GM19035 (cell line): ENCODE data around the gene ST6GALNAC2.

ENCODE experiments used
- ATAC-seq: cut with Tn5 transposase; IDR thresholded peaks from one replicate; pipeline ENCODE4 v1.9.1; 2021; ENCODE audit not compliant: unreplicated experiment

ST6GALNAC2 gene

GRCh38 chr17:76601065-76601464 is 15.4 kb upstream of the ST6GALNAC2 start:
- no peak for ATAC-seq

DNA sequence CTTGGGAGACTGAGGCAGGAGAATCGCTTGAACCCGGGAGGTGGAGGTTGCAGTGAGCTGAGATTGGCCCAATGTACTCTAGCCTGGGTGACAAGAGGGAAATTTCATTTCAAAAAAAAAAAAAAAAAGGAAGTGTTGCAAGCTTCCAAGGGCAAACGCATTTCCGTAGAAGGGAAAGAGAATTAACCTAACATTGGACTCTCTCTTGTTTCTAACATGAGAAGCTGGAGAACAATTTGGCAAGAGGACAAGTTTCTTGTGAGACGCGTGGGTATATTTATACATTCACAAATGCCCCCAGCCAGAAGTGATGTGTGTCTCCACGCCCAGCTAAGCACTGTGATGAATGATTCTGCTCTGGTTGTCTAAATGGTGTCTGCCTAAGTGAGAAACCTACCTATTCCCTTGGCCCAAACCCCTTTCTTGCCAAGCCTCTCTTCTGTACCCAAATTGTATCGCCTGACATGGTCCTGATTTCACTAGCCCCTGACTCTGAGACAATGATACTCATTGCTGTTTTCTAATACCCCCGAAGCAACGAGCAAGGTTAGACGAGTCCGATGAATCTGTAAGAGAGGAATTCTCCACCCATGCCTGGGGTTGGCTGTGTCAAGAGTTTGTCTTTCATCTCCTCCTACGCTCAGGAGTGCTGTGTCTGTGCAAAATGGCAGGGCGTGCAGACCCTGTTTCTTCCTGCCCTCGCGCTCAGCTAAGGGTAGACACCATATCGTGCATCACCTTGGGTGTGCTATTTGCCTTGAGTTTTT is 14.2 kb upstream of the ST6GALNAC2 start:
- no peak for ATAC-seq

DNA sequence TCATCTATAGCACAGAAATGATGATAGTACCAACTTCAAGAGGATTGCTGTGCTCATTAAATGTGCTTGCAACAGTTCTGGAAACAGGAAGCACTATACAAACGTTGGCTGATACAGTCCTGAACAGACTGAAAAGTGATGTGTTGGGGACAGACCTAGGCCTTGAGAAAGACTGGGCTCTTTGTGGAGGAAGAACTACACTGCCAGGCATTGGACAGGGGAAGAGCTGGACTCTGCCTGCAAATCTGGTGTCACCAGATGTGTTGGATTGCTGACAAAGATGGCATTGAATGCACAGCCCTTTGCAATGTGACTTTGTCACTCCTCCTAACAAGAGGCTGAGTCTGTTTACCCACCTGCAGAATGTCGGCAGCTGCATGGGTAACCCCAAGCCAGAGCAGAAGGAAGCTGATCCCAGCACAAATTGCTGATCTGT is 12.4 kb upstream of the ST6GALNAC2 start:
- ATAC-seq: no peak

- ATAC-seq: no peak
These were observed 11.7 kb upstream of the ST6GALNAC2 start for GRCh38 chr17:76597156-76598003.

DNA sequence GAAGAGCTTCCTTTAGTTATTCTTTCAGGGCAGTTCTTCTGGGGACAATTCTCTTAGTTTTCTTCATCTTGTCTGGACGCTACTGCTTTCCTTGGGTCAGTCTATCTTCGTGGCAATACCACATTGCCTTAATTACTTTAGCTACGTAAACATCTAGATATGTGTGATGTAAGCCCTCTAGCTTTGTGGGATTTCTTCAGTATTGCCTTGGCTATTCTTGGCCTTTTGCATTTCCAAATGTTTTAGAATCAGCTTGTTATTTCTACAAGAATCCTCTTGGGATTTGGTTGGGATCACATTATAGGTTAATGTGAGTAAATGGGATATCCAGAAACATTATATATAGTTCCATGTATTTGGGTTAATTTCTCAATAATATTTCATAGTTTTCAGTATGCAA is 9.0 kb upstream of the ST6GALNAC2 start:
- ATAC-seq: no peak

- ATAC-seq: no peak
These were observed 8.3 kb upstream of the ST6GALNAC2 start for GRCh38 chr17:76593959-76594358.

DNA sequence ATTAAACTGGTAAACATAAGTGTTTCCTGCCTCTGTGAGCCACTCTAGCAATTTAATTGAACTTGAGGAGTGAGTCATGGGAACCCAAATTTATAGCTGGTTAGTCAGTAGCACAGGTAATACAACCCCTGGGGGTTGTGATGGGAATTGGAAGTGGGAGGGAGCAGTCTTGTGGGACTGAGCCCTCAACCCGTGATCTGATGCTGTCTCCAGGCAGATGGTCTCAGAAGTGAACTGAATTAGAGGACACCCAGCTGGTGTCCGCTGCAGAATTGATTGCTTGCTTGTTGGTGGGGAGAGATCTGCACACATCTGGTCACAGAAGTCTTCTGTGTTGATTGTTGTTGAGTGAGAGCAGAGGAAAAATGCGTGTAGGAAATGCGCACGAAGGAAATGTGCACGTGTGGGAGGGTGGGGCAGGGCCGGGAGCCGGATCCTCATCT is 7.7 kb upstream of the ST6GALNAC2 start:
- no peak for ATAC-seq

- ATAC-seq: no peak
These were observed 2.5 kb upstream of the ST6GALNAC2 start for GRCh38 chr17:76588182-76588581.

GRCh38 chr17:76586741-76587487 is 1.3 kb upstream of the ST6GALNAC2 start:
- ATAC-seq: no peak

GRCh38 chr17:76585033-76585648 is 519 bp downstream of the ST6GALNAC2 start:
- no peak for ATAC-seq

- ATAC-seq: no peak
These were observed 1.1 kb downstream of the ST6GALNAC2 start for GRCh38 chr17:76584427-76585032.

DNA sequence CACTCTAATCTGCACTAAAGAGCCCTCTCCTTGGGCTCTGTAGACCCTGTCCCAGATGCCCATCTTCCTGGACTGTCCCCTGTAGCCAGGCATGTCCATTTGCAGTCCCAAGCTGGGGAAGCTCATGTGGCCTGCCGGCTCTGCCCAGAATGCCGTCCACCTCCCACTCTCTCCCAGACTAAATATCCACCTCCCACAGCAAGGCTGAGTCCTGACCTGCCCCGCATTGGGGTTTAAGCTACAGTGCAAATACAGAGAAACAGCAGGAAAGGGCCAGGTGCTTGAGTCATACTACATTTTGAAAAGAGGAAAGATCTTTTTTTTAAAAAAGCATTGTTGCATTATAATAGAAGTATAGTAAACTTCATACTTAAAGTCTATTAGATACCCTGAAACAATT is 3.0 kb downstream of the ST6GALNAC2 start:
- ATAC-seq: no peak

DNA sequence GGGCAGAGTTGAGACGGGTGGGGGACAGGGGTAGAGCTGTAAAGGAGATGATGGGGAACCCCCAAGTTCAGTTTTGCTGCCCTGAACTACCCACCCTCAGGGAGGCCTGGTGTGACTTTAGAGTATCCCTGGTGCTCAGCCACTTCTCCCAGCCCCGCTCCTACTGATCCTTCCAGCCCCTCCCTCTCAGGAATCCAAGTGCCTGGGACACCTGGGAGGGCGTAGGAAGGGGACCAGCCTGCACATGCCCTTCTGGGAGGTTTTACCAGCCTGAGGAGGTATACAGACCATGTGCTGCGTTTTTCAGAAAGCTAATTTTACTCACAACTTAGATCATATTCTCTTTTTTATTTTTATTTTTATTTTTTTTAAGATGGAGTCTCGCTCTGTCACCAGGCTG is 4.1 kb downstream of the ST6GALNAC2 start:
- ATAC-seq: no peak

- ATAC-seq: no peak
These were observed 6.4 kb downstream of the ST6GALNAC2 start for GRCh38 chr17:76579281-76579680.

GRCh38 chr17:76578376-76578775 is 7.3 kb downstream of the ST6GALNAC2 start:
- no peak for ATAC-seq

- ATAC-seq: no peak
These were observed 7.8 kb downstream of the ST6GALNAC2 start for GRCh38 chr17:76577876-76578275.

DNA sequence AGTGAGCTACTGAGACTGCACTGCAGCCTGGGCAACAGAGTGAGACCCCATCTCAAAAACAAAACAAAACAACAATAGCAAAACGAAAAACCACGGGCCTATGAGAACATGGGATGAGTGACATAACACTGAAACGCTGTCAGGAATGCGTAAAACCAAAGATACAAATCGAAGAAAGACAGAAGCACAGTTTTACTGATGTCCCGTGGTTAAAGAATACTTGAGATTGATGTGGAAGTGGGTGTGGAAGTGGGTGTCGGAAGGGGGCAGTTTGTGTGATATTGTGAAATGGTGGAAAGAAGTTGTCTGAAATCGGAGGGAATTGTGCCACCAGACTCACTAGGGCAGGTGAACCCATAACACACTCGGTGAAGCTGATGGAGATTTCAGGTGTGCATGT is 9.5 kb downstream of the ST6GALNAC2 start:
- ATAC-seq: no peak

GRCh38 chr17:76575570-76575969 is 10.1 kb downstream of the ST6GALNAC2 start:
- no peak for ATAC-seq

- no peak for ATAC-seq
These were observed 11.5 kb downstream of the ST6GALNAC2 start for GRCh38 chr17:76574166-76574565.

DNA sequence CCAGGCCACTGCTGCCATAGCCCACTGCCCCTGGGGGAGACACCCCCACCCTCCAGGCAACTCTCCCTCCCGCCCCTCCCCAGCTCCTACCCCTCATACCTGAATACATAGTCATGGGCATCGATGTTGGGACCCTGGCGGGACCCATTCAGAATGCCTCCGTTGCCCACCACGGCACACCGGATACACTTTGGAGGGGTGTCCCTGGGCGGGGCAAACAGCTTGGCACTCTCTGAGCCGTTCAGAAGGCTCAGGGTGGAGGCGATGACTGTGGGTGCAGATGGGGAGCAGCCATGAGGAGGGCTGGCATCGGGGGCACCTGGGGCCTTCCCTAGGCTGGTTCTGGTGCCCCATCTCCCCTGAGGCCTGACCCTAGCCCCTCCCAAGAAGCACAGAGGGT is 12.6 kb downstream of the ST6GALNAC2 start:
- ATAC-seq: no peak
